ENCODE measurements around the gene TMEM178B. TPM values are rescaled to one million over a fixed set of nuclear protein-coding genes. Genes with fewer than 3 reads are reported as not detected.
"Not testable (repeated sequence)": the region's sequence is repeated elsewhere in the genome, so short reads cannot be mapped to it uniquely, and the experiment has no call there.

Gene TMEM178B
- polyA plus RNA-seq, 1 donor, result 0.57 TPM

DNA sequence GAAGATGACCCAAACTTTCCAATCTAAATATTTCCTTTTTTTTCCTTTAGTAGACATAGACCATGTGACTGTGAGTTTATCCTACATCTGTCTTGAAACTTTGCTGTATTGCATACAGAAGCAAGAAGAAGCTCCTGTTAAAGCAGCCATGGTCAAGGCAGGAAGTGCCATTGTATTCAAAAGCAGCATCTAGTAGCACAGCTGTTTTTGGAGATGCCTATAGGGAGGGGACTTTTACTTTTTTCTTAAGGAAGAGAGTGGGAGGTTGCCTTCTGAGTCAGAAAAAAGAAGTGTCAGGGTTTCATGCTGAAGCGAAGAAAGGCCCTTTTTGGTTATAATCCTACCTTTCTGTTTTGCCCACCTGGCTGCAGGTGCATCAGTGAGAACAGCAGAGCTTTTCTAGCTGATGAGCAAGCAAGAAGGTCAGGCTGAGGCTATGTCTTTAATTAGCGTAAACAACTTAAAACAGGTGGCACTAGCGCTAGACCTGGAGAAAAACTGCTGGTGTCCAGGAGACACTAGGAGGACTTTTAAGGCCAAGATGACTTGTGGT is 243.2 kb downstream of the TMEM178B start:
- no peak for DNase-seq

DNA sequence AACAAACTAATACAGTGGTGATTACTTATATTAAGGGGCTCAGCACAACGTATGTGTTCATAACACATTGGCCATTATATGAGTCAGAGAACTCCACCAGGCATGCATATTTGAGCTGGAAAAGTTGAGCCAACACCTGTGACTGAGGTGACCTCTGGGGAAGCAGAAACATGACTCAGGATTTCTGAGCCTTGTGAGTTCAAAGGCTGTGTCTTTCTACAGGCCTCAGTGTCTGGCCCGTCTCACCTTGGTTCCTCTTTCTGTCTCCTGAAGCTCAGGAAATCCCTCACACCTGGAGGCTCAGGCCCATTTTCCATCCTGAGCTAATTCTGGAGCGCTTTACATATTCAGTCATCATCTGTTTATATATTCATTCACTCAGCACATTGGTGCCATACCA is 246.4 kb downstream of the TMEM178B start:
- no peak for DNase-seq

DNA sequence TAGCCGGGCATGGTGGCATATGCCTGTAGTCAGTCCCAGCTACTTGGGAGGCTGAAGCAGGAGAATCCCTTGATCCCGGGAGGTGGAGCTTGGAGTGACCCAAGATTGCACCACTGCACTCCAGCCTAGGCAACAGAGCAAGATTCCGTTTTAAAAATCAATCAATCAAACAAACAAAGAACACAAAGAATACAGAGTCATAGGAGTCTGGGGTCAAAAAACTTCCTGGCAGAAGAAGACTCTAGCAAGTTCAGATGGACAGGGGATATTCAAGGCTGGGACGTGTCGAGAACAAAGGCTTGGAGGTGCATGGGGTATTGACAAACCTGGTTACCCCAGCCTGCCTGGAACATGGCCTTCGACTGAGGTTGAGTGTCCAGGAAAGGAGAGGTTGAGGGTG is 248.5 kb downstream of the TMEM178B start:
- DNase-seq, result no peak

DNA sequence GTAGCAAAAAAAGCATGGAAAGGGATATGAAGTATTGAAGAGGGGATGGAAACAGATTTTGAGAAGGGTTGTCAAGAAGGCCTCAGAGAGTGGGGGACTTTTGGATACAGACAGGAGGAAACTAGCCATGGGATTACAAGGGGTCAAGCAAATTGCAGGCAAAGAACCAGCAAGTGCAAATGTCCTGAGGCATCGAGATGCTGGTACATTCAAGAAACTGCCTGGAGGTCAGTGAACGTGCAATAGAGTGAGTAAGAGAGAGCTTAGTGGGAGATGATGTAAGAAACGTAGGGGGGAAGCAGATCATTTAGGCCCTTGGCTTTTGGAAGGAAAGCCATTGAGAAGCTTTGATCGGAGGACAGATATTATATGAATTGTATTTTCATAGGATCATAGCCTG is 250.0 kb downstream of the TMEM178B start:
- DNase-seq, result no peak

DNA sequence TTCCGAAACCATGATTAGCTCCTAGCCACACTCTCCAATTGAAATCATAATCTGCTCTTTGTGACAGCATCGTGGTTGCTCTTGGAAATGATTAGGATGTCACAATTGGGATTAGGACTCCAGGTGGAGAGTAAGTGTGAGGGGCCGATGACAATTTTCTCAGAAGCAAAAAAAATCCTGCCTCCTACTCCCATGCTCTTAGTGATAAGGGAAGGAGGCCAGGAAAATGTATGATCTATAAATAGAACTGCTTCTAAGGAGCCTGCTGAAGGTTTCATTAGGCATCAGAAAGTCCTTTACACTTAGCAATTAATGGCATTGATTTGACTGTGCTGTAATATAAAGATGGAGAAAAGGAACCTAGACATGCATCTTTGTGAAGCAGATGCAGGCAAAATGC is 251.0 kb downstream of the TMEM178B start:
- DNase-seq, result no peak

DNA sequence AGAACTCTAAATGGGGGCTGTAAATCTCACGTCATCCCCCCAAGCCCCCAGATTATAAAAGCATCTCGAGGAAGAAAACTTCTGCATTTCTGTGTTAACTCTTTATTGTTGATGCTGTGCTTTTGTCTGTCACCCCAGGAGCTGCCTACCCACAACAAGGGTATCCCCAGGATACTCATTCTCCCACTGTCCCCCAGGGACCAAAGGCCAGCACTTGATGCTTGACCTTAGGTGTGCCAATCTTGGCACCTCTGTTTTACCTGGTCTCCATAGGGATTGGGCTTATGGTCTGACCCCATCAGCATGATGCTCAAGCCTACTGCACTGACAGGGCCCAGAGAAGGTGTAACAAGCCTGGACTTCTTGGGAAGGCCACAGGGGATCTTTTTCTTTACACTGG is 251.4 kb downstream of the TMEM178B start:
- DNase-seq, result no peak

DNA sequence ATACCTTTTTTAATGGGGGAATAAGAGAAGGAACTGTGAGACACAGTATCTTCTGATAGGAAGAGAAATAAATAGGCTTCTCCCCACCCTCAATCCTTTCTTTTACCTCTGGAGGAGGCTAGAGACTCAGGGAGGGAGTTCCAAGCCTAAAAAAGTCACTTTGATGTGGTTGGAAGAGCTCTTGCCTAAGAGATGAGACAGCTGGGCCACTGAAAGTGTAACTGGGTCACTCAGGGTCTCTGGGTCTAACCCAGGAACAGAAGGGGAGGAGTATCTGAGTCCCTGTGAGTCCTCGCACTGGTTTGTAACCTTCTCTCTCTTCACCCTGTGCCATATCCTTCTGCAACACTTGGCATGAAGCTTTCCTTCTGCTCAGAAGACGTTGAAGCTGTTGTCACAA is 254.4 kb downstream of the TMEM178B start:
- DNase-seq, result no peak

DNA sequence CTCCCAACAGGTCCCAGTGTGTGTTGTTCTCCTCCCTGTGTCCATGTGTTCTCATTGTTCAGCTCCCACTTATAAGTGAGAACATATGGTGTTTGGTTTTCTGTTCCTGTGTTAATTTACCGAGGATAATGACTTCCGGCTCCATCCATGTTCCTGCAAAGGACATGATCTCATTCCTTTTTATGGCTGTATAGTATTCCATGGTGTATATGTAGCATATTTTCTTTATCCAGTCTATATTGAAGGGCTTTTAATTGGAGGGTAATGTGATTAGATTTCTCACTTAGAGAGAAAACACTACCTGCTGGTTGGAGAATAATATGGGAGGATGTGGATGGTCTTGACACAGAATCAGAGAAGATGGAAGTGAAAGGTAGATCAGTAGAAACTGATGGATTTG is 256.4 kb downstream of the TMEM178B start:
- DNase-seq, result not testable (repeated sequence)

DNA sequence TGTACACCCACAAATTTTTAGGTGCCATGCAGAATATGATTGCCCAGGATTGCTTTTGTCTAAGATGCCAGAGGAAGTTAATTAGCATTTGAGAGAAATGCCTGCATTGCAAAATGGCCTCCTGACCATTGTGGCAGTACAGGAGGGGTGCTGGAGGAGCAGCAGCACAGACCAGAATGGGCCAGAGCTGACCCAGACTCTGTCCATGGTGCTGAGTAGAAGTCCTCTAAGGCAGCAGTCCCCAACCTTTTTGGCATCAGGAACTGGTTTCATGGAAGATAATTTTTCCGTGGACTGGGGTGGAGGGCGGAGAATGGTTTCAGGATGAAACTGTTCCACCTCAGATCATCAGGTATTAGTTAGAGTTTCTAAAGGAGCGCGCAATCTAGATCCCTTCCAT is 259.6 kb downstream of the TMEM178B start:
- DNase-seq, result no peak

DNA sequence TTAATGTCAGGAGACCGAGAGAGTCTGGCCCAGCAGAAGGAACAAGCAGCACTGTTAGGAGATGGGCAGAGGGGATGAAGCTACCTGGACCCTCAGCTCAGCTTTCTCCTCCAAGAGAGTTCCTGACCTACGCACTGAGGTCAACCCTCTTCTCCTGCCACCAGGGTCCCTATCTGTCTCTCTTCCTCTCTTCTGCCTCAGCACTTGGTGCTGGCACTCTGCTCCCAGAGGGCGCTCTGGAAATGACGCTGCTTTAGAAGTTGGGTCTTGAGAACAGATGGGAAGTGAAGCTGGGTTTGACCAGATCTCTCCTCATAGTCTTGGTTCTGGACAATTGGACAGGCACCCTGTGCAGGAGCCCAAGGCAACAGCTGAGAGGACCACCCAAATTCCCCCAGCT is 261.3 kb downstream of the TMEM178B start:
- no peak for DNase-seq

DNA sequence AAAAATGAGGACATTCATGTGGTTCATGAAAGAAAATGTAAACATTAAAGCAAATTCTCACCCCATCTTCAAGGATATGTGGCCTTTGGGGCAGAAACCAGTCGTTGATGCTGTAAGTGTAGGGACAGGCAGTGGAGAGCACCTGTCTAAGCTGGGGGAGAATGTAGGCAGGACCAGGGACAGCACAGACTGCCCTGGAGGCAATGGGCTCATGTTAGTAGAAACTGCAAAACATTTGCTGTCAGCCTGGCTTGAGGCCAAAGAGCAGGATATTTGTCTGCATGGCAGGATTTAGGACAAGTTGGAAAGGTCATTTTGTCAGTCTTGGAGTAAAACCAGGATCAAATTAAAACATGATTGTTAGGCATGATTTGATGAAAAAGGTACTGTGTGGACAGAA is 265.7 kb downstream of the TMEM178B start:
- DNase-seq, result no peak

DNA sequence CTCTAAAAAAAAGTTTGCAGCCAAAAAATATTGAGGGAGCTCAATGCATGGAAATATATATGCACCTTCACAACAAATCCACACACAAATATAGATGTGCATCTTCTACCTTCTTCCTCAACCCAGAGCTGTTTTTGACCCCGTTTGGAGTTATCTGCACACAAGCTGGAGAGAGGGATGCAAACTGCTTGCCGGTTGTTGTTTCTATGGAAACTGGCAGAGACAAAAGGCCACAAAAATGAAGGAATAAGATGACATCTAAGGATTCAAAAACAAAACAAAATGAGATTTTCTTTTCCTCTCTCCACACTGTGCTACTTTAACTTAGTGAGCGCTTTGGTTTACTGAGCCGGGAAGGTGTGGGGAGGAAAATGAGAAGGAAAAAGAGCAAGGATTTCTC is 267.1 kb downstream of the TMEM178B start:
- no peak for DNase-seq

DNA sequence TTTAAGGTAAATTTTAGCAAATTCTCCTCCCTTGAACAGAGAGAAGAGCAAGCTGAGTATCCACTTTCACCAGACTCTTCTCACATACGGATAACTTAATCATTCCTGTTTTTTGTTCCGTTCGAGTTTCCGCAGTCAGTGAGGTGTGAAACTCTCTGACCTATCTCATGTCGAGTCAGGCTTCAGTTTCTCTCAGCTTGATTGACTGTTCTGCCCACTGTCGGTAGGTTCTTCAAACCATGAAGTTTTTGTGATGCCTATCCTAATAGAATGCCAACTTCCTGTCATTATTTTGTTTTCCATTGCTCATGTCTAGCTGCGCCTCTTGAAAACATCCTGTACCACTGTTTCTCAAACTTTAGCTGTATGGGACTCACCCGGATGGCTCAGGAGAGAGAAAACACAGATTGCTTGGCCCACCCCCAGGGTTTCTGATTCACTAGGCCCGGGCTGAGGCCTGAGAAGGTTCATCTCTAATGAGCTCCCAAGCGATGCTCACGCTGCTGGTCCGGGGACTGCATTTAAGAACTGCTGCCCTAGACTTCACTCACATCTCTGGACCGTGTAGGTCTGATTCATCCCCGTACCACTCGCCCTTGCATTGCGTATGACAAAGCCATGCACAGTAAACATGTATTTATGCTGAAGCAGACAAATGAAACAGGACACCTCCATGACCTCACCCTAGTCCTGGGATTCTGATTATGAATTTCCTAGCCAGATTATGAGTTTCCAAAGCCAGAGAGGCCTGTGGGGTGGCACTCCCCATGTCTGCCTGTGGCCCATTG is 269.0 kb downstream of the TMEM178B start:
- no peak for DNase-seq

DNA sequence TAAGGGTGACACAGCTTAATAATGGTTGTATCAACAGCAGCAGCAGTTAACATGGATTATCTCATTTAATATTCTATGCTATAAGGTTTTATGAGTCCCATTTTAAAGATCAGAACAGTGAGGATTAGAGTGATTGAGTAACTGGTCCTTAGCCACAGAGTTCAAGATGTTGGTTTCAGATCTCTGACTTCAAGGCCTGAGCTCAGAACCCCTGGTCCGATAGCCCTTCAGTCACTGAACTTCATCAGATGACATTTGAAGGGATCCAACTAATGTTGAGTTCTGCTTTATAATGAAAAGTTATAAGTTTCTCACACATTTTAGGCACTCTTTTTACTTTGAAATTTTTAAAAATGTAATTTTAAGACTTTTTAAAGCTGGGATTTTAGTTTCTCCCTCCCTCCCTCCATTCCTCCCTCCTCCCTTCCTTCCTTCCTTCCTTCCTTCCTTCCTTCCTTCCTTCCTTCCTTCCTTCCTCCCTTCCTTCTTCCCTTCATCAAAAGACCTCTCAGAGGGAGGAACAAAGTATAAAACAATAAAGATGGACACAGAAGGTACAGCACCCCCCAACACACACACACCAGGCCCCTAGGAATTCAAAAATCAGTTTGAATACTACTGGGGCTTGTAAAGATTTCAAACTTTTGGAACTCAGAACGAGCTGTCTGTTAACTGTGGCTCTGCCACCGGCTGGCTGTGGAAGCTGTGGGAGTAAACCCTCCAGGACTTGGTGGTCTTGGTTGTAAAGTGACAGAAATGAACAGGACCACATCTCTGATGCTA is 270.5 kb downstream of the TMEM178B start:
- DNase-seq, result no peak

DNA sequence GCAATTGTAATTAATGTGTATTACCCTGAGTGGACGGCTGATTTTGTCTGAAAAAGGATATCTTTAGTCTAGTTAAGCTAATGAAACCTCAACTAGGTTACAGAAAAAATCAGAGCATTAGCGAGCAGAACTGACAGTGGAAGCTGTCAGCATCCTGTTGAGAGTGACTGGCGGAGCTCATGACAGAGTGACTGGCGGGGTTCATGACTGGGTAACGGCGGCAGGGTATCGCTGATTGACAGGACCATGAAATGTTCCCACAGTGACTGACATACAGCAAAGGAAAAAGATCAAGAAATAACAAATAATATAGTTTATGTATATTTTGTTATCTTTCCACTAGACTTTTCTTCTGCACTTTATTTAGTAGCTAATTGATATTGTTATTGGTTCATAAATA is 274.9 kb downstream of the TMEM178B start:
- no peak for DNase-seq

DNA sequence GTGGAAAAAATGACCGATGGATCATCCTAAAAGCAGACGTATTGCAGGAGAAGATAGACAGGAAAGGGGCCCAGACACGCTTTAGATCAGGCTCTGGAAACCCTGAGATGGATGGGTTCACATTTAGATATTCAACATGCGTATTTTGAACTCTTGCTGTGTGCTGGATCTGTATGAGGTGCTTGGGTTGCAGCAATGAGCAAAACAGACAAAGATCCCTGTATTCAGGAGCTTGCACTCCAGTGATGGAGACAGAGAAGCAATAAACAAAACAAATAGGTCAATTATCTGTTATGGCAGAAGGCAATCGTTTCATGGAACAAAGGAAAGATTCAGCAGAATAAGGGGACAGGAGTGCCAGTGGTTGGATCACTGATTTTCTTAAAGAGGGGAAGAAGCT is 275.5 kb downstream of the TMEM178B start:
- DNase-seq, result no peak

DNA sequence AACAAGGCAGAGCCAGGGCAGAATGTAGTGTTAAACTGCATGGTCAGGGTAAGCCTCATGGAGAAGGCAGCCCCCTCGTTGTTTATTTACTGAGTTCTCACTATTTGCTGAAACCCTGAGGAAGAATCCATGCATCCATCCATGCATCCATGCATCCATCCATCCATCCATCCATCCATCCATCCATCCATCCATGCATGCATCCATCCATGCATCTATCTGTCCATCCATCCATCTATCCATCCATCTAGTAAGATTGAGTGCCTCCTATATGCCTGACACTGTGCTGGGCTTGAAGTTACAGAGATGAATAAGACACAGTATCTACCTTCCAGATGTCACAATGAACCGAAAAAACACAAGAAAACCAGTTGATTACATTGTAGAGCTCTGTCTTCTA is 275.9 kb downstream of the TMEM178B start:
- DNase-seq, result no peak

DNA sequence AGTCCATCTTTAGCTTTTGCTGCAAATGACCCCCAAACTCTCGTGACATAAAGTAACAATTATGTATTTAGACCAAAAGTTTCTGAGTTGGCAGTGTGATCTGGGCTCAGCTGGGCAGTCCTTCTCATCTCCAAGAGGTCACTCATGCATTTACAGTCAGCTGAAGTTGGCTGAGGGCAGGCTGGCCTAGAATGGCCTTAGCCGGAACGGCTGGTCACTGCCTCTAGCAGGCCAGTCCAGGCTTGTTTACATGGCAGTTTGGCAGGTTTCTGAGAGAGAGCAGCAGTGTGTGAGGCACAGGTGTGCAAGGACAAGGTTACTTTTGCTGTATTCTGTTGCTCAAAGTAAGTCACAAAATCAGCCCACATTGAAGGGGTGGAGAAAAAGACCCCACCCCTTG is 277.3 kb downstream of the TMEM178B start:
- DNase-seq, result no peak

DNA sequence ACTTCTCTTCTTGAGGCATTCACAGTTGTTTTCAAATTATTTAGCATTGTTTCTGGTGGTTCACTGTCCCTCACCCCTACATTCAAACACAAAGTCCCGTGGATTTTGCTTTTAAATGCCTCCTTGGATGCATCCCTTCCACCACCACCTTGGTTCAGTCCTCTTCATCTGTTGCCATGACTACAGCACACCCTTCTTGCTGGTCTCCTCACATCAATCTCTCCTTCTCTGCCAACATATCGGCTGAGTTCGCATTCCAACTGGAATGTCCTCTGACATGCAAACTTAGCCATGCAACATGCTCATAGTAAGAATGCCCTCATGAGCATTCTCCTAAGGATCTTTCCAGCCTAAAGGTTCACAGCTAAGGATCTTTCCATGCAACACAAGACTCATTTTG is 279.1 kb downstream of the TMEM178B start:
- DNase-seq, result no peak

DNA sequence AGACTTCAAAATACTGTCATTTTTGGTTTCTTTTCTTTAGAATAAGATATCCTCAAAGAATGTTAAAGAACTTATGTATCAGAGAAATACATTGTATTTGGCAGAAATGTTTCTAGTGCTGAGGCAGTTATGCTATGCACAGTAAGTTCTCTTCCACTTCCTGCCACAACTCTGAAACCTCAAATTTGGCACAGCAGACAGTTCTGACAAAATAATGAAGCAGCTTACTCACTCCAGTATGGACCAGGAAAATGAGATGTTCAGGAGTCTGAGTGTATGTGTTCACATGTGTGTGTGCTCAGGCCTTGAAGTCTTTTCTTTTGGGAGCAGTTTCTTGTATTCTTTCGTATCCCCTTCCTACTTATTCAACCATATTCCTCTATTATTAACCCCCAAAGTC is 280.4 kb downstream of the TMEM178B start:
- DNase-seq, result no peak

DNA sequence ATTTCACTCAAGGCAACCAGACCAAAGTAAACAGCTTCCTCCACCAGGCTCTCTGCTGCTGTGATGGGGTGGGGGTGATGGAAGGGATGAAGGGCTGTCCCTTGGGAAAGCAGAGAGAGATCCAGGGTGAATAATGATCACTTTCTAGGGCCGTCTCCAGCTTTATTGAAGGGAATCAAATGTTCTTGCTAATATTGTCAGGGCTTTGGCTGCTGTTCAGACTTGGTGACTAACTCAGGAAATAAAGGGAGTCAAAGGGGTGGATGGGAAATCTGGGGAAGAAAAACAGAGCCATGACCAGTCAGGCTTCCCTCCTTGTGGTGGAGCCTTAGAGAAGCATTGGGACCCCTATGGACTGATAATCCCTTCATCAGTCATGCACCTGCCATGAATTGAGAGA is 281.2 kb downstream of the TMEM178B start:
- no peak for DNase-seq

DNA sequence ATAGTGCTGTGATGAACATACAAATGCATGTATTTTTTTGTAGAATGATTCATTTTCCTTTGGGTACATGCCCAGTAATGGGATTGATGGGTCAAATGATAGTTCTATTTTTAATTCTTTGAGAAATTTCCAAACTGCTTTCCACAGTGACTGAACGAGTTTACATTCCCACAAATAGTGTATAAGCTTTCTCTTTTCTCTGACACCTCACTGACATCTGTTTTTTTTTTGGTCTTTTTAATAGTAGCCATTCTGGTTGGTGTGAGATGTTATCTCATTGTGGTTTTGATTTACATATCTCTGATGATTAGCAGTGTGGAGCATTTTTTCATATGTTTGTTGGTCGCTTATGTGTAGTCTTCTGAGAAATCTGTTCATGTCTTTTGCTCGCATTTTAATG is 282.3 kb downstream of the TMEM178B start:
- DNase-seq, result no peak

DNA sequence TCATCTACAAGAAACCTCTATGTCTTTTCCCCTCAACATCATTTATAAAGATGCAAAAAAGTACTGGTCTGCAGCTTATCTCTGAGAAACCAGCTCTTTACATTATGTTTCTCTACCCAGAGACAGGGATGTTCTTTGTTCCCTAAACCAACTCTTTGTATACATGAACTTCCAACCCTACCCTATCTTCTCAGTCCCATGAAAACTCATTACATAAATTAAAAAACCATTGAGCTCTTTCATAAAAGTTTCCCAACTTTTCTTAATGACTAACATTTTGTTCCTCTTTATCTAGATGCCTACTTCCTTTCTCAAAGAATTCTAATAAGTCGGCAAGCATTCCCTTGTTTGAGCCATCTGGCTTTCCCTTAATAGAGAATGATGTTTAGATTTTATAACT is 284.5 kb downstream of the TMEM178B start:
- DNase-seq, result no peak

DNA sequence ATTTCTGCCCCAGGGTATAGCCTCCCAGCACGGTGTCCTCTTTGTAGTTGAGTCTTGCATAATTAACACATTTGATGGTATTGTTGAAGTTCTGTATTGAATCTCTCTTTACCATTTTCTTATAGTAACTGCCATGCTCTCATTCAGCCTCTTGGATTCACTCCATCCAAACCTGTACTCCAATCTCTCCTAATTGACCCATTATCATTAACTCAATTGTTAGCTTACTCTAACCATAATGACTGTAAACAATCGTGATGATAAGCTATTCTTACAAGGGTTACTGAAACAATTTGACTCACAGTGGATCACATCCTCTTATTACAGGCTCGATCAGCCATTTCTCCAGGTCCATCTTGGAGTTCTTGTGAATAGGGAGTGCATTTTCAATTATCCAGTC is 285.4 kb downstream of the TMEM178B start:
- DNase-seq, result no peak
